Hepatocyte (in vitro differentiated cells): ENCODE measurements around the gene CCDC112.

ENCODE experiments used
- CTCF ChIP-seq: fragments of 200-600 bp; sonication (generic); IDR thresholded peaks from 2 replicates; pipeline ENCODE4 v1.5.1; 2016; ENCODE audit warnings: antibody characterized with exemption, mild to moderate bottlenecking; ENCODE audit not compliant: poor library complexity
- EZH2 ChIP-seq: fragments of 200-600 bp; sonication (generic); IDR thresholded peaks from 2 replicates; pipeline ENCODE4 v1.6.1; 2016; ENCODE audit warnings: antibody characterized with exemption, mild to moderate bottlenecking, borderline replicate concordance
- EZH2phosphoT487 ChIP-seq: fragments of 200-600 bp; sonication (generic); IDR thresholded peaks from one replicate; pipeline ENCODE4 v1.6.1; 2018; ENCODE audit warnings: antibody characterized with exemption, mild to moderate bottlenecking, low read depth, moderate library complexity; ENCODE audit not compliant: unreplicated experiment, severe bottlenecking

- no peak for TF ChIP-seq CTCF
- TF ChIP-seq EZH2 = no peak
- TF ChIP-seq EZH2phosphoT487 = no peak
Observed at GRCh38 chr5:115274584-115274983, 21.9 kb downstream of the CCDC112 start.
